Measurements from ENCODE around the gene KANSL1.
"Not testable (repeated sequence)": the region's sequence is repeated elsewhere in the genome, so short reads cannot be mapped to it uniquely, and the experiment has no call there.

KANSL1 gene

GRCh38 chr17:46135126-46135812 is 58.0 kb downstream of the KANSL1 start:
- DNase-seq: no peak

DNA sequence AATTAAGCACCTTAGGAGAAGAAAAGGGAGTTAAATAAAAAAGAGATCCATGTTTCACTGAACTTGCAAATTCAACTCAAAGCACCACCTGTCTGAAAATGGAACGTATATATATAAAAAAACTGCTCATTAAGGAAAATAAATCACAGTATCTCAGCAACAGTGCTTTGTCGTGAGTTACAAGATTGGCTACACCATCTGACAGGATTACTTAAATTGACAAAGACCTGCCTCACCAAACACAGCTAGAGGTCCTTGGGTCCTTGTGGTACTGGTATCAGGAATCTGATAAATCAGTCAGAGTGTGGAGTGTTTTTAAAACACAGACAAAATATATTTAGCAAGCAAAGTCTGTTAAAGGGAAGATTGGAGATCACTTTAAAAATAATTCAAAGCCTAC is 63.9 kb downstream of the KANSL1 start:
- no peak for DNase-seq

- DNase-seq: no peak
Measured at GRCh38 chr17:46128453-46128852, 64.8 kb downstream of the KANSL1 start.

DNA sequence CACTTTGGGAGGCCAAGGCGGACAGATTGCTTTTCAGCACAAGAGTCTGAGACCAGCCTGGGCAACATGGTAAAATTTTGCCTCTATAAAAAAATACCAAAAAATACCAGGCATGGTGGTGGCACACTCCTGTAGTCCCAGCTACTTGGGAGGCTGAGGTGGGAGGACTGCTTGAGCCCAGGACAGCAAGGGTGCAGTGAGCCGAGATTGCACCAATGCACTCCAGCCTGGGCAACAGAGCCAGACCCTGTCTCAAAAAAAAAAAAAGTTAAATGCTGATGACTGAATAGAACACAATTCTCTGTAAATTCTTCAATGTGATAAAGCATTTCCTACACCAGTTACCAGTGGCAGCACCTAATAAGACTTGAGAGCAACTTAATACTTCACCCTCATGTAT is 65.7 kb downstream of the KANSL1 start:
- DNase-seq: no peak

GRCh38 chr17:46126840-46127239 is 66.4 kb downstream of the KANSL1 start:
- no peak for DNase-seq

DNA sequence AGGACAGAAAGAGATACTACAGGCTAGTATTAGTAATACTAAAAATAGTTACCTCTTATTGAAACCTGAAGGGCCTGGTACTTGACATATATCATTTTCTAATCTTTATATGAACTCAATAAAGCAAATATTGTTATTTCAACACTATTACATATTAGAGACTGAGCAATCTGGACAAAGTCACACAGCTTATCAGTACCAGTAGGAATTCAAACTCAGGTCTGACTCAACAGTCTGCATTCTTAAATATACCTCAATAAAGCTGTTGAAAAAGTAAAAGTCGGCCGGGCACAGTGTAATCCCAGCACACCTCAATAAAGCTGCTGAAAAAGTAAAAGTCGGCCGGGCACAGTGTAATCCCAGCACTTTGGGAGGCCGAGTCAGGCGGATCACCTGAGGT is 67.4 kb downstream of the KANSL1 start:
- no peak for DNase-seq

GRCh38 chr17:46124695-46125592 is 68.3 kb downstream of the KANSL1 start:
- no peak for DNase-seq

- no peak for DNase-seq
Measured at GRCh38 chr17:46123607-46124006, 69.6 kb downstream of the KANSL1 start.

- no peak for DNase-seq
Measured at GRCh38 chr17:46122486-46122871, 70.8 kb downstream of the KANSL1 start.

GRCh38 chr17:46121841-46122485 is 71.3 kb downstream of the KANSL1 start:
- no peak for DNase-seq

- no peak for DNase-seq
Measured at GRCh38 chr17:46121165-46121764, 72.0 kb downstream of the KANSL1 start.

DNA sequence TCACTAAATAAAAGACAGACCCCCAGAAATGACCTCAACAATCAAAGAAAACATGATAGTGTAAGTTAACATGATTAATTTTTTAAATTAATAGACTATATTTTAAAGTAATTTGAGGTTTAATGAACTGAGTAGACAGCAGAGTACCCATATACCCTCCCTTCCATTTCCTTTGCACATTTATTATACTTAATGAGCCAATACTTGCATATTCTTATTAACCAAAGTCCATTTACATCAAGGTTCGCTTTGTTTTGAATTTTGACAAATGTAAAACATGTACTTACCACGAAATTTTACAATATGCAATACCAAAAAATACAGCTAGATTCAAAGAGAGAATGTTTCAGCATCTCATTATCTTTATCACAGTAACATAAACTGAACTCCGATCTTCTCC is 72.7 kb downstream of the KANSL1 start:
- no peak for DNase-seq

DNA sequence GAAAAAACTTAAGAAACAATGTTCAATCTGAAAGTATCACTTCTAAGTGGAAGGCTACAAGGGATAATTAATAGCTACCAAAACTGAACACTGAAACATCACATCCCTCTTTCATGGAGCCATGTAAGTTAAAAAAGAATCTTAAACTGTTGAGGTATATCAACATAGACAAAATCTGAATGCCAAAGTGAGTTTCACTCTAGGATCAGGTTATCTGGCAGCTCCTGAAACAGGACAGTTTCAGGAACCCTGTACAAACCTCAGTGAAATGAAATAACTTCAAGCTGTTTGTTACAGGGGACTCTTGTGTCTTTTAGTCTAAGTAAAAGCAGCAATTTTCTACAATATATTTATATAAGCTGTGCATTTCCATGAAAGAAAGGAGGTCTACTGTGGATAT is 73.2 kb downstream of the KANSL1 start:
- DNase-seq: no peak

GRCh38 chr17:46118964-46119363 is 74.3 kb downstream of the KANSL1 start:
- DNase-seq: no peak

- no peak for DNase-seq
Measured at GRCh38 chr17:46117850-46118696, 75.2 kb downstream of the KANSL1 start.

DNA sequence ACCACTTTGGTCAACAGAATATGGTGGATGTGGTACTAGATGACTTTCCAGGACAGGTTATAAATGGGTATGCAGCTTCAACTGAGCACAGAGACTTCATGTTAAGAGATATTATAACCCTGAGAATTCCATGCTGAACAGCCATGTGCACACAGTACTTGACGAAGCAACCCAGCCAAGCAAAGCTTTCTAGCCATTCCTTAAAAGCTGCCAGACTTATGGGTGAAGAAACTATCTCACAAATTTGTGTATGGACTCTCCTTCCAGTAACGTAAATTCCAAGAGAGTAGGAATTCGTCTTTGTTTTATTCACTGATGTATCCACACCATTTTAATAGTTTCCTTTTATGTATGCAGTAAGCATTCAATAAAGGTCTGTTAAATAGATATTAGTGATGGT is 76.1 kb downstream of the KANSL1 start:
- DNase-seq: no peak

DNA sequence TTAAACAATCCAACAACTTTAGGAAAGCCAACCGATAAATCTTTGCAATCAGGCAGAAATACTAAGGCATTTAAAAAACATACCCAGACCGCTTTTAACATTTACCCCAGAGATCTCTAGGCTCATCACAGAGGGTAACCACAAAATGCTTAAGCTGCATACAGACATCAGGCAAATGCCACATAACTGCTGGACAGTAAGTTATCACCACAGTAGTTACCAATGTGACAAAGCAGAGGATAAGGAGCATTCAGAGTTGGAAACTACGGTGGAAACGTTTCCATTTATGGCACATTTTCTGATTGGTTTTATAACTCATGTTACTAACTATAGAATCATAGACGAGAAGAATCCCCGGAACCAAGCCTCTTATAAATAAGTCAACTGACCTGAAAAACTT is 77.5 kb downstream of the KANSL1 start:
- DNase-seq: no peak

DNA sequence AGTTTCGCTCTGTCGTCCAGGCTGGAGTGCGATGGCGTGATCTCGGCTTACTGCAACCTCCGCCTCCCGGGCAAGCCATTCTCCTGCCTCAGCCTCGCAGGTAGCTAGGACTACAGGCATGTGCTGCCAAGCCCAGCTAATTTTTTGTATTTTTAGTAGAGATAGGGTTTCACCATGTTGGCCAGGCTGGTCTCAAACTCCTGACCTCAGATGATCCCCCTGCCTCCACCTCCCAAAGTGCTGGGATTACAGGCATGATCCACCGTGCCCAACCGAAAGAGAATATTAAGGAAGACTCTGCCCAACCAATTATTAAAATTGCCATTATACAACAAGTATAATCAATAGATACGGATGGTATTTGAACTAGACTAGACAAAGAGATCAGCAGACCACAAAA is 82.0 kb downstream of the KANSL1 start:
- DNase-seq: not testable (repeated sequence)

- DNase-seq: no peak
Measured at GRCh38 chr17:46110219-46110618, 83.0 kb downstream of the KANSL1 start.

GRCh38 chr17:46109603-46110189 is 83.5 kb downstream of the KANSL1 start:
- DNase-seq: no peak

DNA sequence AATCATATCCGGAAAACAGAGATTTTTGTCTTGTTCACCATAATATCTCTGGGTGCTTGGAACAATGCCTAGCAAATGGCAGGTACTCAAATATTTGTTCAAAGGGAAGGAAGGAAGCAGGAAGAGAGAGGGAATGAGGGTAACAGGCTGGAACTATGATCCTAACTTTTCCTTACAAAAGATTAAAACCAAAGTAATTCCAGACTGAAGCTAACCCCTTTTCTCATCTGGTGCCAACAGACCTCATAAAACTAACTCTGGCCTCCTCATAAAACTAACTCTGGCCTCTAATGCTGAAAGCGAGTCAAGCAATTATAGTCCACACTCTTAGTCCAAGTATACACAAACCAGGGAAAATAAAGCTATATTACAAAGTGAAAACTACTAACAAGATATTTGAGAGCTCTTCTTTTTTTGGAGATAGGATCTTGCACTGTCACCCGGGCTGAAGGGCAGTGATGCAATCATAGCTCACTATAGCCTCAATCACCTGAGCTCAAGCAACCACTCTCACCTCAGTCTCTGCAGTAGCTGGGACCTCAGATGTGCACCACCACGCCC is 84.6 kb downstream of the KANSL1 start:
- no peak for DNase-seq

DNA sequence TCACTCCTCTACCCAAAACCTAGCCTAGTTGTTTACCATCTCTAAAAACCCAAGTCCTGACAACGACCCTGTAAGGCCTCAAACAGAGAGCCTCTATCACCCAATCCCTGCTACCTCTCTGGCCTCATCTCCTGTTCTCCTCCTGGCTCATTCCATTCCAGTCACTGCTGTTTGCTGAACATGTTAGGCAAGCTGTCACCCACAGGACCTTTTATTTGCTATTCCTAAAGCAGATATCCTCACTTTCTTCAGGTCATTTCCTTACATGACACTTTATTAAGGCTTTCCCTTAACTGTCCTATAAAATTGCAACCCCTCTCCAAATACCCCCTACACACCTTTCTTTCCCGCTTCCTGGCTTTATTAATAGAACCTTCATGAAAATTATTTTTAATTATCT is 85.1 kb downstream of the KANSL1 start:
- DNase-seq: no peak

All from 8988T (cell line).